ENCODE results near the gene FOXL2. TPM values are rescaled to one million over a fixed set of nuclear protein-coding genes. Genes with fewer than 3 reads are reported as not detected.

The FOXL2 gene
- total RNA-seq, 1 experiment from 2014 or later = 12.7 TPM

- CTCF ChIA-PET = interaction anchor here (0.6 to 0.9 kb wide), 2 partner anchors 65 to 174 kb away, joined by 3 to 12 read pairs; no protein-coding TSS in a partner anchor
Measured at GRCh38 chr3:138913766-138914165, 33.2 kb downstream of the FOXL2 start.

GRCh38 chr3:138912237-138912636 is 34.7 kb downstream of the FOXL2 start:
- H3K4me1 ChIP-seq (ENCODE audit: control insufficient read depth, insufficient read depth, low read length) = peaks cover 25% of the 10 kb centered on the region
- intact Hi-C loops (cut with micrococcal nuclease; ENCODE audit: unreplicated experiment) (no loop called here), in situ Hi-C loops (cut with HindIII; ENCODE audit: low pct_unique_long_range_greater_than_20kb, low sequenced_read_pairs) (no loop called here)
- no peak overlapping the region for H3K4me3 ChIP-seq (ENCODE audit: low read depth in 2 of 2, low read length in 2 of 2)
- no peak for ATAC-seq
- ChIA-PET POLR2A (no interaction called here), CTCF (interaction anchor here (0.6 to 1.0 kb wide), 2 partner anchors 9 to 213 kb away, joined by 4 to 5 read pairs; no protein-coding TSS in a partner anchor)
- H3K36me3 ChIP-seq (ENCODE audit: control insufficient read depth, insufficient read depth, low read length) = no peaks in the 10 kb centered on the region
- H3K9me3 ChIP-seq (ENCODE audit: control insufficient read depth, insufficient read depth, low read depth, low read length) = no peaks in the 10 kb centered on the region
- peak overlapping the region; percentile 35; the same call in 1 of the 2 replicates for H3K27ac ChIP-seq (ENCODE audit: low read length)
- DNase-seq (ENCODE audit: low read depth, low spot score) = no peak
- TF ChIP-seq TCF7L2 (IDR thresholded peaks at IDR 0.05; ENCODE audit: low read depth, low read length) (no peak), SIN3A (IDR thresholded peaks at IDR 0.05; ENCODE audit: borderline replicate concordance, insufficient read depth, low read depth, low read length) (no peak), REST (IDR thresholded peaks at IDR 0.05; ENCODE audit: insufficient read depth in 1 of 2, low read depth in 2 of 2, low read length in 1 of 2) (no peak), POLR2AphosphoS5 (IDR thresholded peaks at IDR 0.05; ENCODE audit: low read depth, low read length) (no peak)
- TF ChIP-seq, protein P1, sequence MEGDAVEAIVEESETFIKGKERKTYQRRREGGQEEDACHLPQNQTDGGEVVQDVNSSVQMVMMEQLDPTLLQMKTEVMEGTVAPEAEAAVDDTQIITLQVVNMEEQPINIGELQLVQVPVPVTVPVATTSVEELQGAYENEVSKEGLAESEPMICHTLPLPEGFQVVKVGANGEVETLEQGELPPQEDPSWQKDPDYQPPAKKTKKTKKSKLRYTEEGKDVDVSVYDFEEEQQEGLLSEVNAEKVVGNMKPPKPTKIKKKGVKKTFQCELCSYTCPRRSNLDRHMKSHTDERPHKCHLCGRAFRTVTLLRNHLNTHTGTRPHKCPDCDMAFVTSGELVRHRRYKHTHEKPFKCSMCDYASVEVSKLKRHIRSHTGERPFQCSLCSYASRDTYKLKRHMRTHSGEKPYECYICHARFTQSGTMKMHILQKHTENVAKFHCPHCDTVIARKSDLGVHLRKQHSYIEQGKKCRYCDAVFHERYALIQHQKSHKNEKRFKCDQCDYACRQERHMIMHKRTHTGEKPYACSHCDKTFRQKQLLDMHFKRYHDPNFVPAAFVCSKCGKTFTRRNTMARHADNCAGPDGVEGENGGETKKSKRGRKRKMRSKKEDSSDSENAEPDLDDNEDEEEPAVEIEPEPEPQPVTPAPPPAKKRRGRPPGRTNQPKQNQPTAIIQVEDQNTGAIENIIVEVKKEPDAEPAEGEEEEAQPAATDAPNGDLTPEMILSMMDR (IDR thresholded peaks at IDR 0.05) = no peak
- no TSS peak for BruUV-seq (replicated peaks)
- no peaks in the 10 kb centered on the region for H3K27me3 ChIP-seq (ENCODE audit: control insufficient read depth, insufficient read depth, low read length)

More at GRCh38 chr3:138913766-138914165, 33.2 kb downstream of the FOXL2 start:
- ATAC-seq = no peak
- in situ Hi-C loops (cut with HindIII; ENCODE audit: low pct_unique_long_range_greater_than_20kb, low sequenced_read_pairs) = no loop called here
- H3K9me3 ChIP-seq (ENCODE audit: control insufficient read depth, insufficient read depth, low read depth, low read length) = no peaks in the 10 kb centered on the region
- H3K36me3 ChIP-seq (ENCODE audit: control insufficient read depth, insufficient read depth, low read length) = no peaks in the 10 kb centered on the region
- intact Hi-C loops (cut with micrococcal nuclease; ENCODE audit: unreplicated experiment) = loop anchor here (2.0 kb wide), 2 partner anchors 79 to 215 kb away; partner anchors contain the start of gene PIK3CB
- H3K27ac ChIP-seq (ENCODE audit: low read length) = no peak overlapping the region; the same call in 1 of the 2 replicates
- H3K27me3 ChIP-seq (ENCODE audit: control insufficient read depth, insufficient read depth, low read length) = no peaks in the 10 kb centered on the region
- POLR2A ChIA-PET = interaction anchor here (0.6 to 0.7 kb wide), 2 partner anchors 72 to 90 kb away, joined by 4 to 16 read pairs; no protein-coding TSS in a partner anchor
- no peak for TF ChIP-seq REST (IDR thresholded peaks at IDR 0.05; ENCODE audit: insufficient read depth in 1 of 2, low read depth in 2 of 2, low read length in 1 of 2)
- no peak for TF ChIP-seq TCF7L2 (IDR thresholded peaks at IDR 0.05; ENCODE audit: low read depth, low read length)
- TF ChIP-seq, protein P1 (IDR thresholded peaks at IDR 0.05) = no peak
- no peak for TF ChIP-seq SIN3A (IDR thresholded peaks at IDR 0.05; ENCODE audit: borderline replicate concordance, insufficient read depth, low read depth, low read length)
- no peak for TF ChIP-seq POLR2AphosphoS5 (IDR thresholded peaks at IDR 0.05; ENCODE audit: low read depth, low read length)
- no TSS peak for BruUV-seq (replicated peaks)
- peaks cover 25% of the 10 kb centered on the region for H3K4me1 ChIP-seq (ENCODE audit: control insufficient read depth, insufficient read depth, low read length)
- no peak overlapping the region for H3K4me3 ChIP-seq (ENCODE audit: low read depth in 2 of 2, low read length in 2 of 2)
- DNase-seq (ENCODE audit: low read depth, low spot score) = no peak

Measured in Panc1 (cell line).